Tongue (tissue), 2 donors: Measurements from ENCODE around the gene ZNF667. TPM values are rescaled to one million over a fixed set of nuclear protein-coding genes. Genes with fewer than 3 reads are reported as not detected.
A peak's percentile ranks its signal among the peaks of the same experiment; 100 is the strongest.

ENCODE experiments used
- DNase-seq: peaks from one replicate; pipeline ENCODE4 v3.0.0-alpha.2; 2015
- total RNA-seq: library from RNA; depleted of rRNA; stranded (reverse); fragments of >200 nt; gene quantifications from one replicate; pipeline ENCODE4 v1.2.3, GENCODE V29; 2014

Gene ZNF667
- total RNA-seq, 1 donor from 2014 or later, result 9.6 TPM

- peak; percentile 99 for DNase-seq
Observed at GRCh38 chr19:56393119-56394012, 83.8 kb downstream of the ZNF667 start, which contains the start of gene ZNF582. TSS of gene ZNF582 (minus strand) at chr19:56393534. CDS start at chr19:56391752, 1,782 bp downstream.

Other genes with a start within 250 kb of the ZNF667 start
- gene EDDM13, start 204.6 kb downstream of the ZNF667 start, total RNA-seq, result not detected
- 1.8 TPM for gene ZSCAN5A, start 162.5 kb downstream of the ZNF667 start, total RNA-seq
- gene ZNF582, start 83.8 kb downstream of the ZNF667 start, total RNA-seq, result 3.4 TPM
- 8.1 TPM for gene ZNF583, start 73.0 kb downstream of the ZNF667 start, total RNA-seq
- gene ZNF471, start 30.5 kb upstream of the ZNF667 start, total RNA-seq, result 8.6 TPM
- 19.9 TPM for gene ZFP28, start 61.6 kb upstream of the ZNF667 start, total RNA-seq
- gene ZNF470, start 90.1 kb upstream of the ZNF667 start, total RNA-seq, result 5.5 TPM
- gene ZNF71, start 118.0 kb upstream of the ZNF667 start, total RNA-seq, result 10.5 TPM
- 0.31 TPM for gene SMIM17, start 165.8 kb upstream of the ZNF667 start, total RNA-seq
- 5.0 TPM for gene ZNF835, start 194.4 kb upstream of the ZNF667 start, total RNA-seq